ENCODE results near the gene NRXN3.

NRXN3 gene

DNA sequence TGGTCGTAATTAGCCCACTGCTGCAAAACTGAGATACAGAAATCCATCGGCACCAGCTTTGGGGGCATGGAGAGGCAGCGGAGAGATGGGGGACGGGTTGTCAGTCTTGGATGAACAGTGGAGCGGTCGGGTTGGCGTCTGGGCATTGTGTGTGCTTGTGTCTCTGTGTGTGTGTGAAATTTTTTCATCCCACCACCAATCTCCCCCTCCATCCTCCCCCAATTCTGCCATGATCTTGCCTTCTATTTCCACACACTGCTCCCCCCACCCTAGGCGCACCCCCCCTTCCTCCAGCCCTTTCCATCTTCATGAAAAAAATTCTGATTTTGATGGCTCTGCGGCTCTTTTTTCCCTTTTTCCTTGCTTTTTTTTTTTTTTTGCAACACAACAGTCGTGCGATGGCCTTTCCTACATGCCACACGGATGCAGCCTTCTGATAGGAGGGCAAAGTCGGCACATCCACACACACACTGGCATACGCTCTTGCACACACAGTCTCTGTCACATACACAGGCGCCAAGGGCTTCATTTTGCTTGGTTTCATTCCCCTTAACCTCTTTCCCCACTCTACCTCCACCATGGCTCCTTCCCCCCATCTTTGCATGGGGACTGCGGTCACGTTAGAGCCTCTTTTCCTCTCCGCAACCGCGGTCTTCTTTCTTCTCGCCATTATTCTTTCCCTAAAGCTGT is 3.3 kb downstream of the NRXN3 start:
- no peak for DNase-seq (ENCODE audit: low read depth)

DNA sequence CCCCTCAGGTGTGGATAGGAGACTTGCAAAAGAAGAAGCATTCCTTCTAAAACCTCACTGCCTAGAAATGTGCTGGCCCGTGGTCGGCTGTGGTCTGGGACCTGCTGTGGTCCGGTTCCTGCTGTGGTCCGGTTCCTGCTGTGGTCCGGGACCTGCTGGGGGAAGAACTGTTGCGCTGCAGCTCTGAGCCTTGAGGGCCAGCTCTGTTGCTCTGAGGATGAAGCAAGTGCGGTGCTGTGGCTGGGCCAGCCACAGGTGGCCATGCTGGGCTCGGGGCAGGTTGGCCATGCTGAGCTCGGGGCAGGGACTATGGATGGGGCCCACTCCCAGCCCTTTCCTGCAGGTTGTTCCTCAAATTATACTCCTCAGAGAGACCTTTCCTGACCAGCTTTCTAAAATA is 5.2 kb downstream of the NRXN3 start:
- no peak for DNase-seq (ENCODE audit: low read depth)

DNA sequence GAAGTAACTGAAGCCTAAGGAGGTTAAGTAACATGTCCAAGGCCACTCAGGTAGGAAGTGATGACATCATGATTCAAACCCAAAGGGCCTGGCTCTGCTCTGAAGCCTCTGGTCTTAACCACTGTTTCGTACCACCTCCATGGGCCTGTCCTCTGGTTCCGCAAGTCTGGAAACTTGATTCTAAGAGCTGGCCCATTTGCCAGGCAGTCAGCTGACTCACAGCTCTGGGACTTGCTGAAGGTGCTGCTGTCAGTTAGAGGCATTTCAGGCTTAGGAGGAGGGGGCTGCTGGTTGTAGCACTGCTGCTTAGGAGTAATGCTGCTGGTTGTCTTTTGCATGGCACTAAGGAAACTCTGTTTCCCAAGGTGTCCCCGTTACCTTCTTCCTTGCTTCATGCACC is 7.9 kb downstream of the NRXN3 start:
- no peak for DNase-seq (ENCODE audit: low read depth)

DNA sequence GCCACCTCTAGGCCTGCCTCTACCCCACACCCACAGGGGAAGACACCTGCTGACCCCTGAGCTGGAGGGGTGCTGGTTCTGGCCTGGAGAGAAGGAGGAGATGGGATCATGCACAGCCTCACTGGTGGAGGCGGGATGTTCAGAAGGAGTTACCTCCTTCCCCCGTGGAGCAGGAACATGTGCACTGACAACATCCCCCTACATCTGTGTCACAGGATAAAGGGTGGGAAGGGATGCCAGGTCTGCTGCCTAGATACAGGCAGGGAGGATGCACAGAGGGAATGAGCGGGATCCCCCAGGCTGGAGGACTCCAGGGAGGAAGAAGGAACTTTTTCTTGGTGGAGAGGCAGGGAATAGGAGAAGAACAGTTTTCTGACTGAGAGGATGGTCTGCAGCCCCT is 8.8 kb downstream of the NRXN3 start:
- DNase-seq (ENCODE audit: low read depth), result no peak

DNA sequence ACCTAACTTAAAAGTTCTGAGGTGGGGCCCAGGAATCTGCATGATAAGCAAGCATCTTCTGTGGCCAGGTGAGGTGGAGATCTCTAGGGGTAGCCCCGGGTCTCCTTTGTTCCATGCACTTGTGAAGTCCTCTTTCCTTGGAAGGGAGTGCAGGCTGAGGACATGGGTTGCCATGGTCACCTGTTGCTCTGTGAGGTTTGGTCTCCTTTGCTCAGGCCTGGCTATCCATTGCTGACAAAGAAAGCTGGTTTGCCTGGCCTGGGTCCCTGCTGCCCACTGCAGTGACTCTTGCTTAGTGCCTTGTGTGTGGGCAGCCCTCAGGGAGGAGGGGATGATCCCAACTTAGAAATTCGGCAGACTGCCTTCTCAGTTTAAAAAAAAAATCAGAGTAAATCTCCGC is 11.1 kb downstream of the NRXN3 start:
- DNase-seq (ENCODE audit: low read depth), result no peak

DNA sequence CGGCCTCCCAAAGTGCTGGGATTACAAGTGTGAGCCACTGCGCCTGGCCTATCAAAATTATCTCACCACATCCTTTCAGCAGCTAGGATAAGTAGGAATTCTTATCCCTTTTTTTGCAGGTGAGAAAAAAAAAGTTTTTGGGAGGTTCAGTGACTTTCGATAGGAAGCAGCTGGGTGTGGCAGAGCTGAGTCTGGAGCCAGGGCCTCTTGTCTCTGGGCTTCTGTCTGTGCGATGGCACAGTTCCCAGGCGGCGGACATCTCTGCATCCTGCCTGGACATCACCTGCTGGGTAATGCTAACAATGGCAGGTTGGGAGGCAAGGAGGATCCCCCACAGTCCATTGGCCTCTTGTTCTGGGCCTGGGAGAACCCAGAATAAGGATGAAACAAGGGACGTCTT is 12.5 kb downstream of the NRXN3 start:
- DNase-seq (ENCODE audit: low read depth), result no peak

DNA sequence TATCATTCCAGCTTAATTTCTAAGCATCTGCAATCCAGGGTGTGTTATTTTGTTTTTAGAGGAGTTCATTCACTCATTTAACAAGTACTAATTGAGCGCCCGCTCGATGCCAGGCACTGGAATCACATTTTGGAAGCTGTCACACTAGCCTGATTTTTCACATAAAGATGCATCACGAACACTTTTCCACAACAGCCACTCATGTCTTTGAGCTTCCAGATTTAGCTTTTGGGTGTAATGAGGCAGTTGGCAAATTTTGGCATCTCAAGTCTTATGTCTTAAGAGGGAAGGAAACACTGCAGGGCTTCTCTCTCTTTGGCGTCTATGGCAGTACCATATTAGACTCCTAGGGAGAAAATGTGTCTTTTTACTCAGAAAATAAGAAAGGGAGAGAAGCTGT is 14.0 kb downstream of the NRXN3 start:
- DNase-seq (ENCODE audit: low read depth), result no peak

DNA sequence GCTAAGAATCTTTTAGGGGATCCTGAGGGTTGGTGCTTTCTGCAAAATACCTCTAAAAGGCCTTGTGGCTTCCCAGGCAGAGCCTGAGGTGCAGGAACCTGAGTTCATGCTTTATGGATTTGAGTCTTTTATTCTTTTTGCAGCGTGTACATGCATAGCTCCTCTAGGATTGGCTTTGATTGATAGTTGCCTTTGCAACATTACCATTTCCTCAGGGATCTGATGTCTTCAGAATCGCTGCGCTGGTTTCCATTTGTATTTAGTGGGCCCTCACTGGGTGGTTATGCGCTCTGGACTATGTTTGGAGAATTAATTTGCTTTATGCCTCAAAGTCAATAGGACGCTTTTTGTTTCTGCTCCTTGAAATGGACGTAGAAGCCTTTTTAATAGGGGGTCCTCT is 16.1 kb downstream of the NRXN3 start:
- DNase-seq (ENCODE audit: low read depth), result no peak

DNA sequence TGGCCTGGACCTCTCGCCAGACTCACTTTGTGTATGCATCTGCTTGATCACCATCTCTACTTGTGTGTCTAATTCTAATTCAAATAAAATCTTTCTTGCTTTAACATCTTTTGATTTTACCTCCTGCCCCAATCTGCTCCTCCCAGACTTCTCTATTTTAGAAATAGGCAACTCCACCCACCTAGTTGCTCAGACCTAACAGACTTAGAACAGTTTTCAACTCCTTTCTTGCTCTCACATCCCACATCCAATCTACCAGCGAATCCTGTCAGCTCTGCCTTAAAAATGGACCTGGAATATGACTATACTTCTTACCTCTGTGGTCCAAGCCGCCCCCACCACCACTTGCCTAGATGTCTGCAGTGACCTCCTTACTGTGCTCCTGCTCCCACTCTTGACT is 18.7 kb downstream of the NRXN3 start:
- no peak for DNase-seq (ENCODE audit: low read depth)

DNA sequence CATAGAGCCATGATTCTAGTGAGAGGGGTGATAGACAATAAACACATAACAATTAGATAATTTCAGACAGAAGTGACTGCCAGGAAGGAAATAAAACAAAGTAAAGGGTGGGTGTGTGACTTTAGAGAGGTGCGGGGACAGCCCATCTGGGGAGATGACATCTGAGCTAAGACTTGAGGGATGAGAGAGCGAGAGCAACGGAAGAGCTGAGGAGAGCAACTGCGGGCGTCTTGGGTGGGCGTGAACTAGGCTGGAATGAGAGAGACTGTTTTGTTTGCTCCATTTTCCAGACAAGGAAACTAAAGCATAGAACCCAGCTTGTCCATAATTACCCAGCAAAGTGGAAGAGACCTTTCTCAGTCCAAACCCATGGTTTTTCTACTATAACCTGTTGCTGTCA is 25.3 kb downstream of the NRXN3 start:
- DNase-seq (ENCODE audit: low read depth), result no peak

DNA sequence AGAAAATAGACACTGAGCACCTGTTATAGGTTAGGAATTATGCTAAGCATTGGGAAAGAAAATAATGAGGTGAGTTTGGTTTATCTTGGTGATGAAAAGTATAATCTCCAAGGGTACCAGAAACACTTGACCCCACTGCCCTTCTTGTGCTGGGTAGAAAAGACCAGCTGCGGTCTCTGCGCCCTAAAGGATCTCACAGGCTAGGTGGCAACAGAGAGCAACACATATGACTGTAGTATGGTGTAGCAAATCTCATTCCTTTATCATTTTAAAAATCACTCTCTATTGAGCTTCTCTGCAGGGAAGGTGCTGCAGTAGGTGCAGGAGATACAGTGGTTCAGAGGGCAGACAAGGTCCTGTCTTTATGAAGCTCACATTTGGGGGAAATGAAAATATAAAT is 26.1 kb downstream of the NRXN3 start:
- no peak for DNase-seq (ENCODE audit: low read depth)

DNA sequence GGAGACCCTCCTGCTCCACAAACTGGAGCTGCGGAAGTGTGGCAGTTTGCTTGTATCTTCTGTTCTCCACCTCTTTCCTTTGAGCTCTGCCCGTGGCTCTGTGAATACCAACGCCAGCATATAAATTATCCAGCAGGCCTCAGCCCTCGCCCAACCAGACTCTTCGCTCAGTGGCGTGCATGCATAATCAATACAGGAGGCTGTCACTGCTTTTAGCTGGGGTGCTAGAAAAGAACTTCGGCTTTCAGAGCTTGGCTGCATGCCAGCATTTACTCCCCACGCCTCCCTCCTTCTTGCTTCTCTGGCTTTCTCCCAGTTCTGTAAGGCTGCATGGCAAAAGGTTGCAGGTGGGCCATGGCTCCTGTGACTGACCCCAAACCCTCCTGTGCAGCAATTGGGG is 26.9 kb downstream of the NRXN3 start:
- DNase-seq (ENCODE audit: low read depth), result no peak

DNA sequence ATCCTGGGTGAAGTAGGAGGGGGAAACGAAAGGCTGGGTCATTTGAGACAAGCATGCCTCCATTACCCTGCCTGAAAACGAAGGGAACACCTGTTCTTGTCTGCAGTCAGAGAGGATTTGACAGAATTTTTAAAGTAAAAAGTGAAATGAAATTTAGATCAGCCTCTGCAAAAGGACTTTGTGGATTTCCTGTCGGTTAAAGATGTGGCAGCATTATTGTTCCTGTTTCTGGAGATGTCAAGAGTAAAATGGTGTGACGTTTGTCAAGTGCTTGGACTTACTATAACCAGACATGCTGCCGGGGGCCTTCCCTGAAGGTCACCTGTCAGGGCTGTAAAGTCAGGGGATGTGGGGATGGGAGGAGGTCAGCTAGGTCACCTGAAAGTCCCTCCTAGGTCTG is 32.0 kb downstream of the NRXN3 start:
- DNase-seq (ENCODE audit: low read depth), result no peak

DNA sequence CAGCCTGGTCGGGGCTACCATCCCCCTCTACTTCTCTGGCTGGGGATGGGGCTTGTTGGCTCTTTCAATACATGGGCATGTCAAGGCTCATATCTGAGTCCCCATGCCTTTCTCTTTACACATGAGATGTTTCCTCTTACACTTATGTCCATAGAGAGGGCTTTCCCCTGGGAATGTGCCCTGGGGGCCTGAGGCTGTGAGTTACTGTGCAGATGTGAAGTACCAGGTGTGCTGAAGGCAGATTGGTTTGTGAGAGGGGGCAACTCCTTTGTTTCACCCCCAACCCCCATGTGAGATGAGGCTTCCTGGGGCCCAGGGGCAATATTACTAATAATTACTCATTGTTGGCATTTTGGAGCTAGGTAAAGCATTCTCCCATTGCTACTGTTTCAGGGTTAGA is 32.8 kb downstream of the NRXN3 start:
- no peak for DNase-seq (ENCODE audit: low read depth)

DNA sequence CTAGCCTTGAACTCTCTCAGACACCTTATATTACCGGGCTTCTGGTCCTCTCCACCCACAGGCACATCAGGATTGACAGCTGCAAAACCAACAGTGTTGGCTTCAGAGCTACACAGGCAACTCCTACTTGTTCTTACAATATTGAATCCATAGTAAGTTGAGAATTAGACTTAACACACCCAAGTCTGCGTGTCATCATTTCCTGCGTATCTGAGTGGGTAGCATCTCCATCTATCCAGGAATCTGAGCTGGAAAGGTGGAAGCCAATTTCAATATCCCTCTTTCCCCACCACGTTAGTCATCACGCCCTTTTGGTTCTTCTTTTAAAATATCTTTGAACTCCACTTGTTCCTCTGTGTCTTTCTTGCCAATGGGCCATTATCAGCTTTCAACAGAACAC is 37.2 kb downstream of the NRXN3 start:
- DNase-seq (ENCODE audit: low read depth), result no peak

DNA sequence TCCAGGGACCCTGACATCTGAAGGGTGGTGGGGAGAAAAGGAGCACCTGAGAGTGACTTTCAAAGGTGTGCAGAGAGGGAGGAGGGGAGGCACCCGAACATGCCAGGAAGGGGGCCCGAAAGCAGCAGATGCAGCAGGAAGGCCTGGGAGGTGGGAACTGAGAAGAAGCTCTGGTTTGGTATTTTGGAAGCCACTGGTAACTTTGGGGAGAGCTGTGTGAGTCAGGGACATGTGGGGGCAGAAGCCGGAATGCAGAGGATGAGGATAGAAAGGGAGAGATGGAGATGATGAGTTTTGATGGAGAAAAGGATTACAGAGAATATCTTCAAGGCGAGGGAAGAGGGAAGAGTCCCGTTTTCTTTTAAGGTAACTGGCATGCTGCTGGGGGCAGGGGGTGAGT is 50.1 kb downstream of the NRXN3 start:
- no peak for DNase-seq (ENCODE audit: low read depth)

DNA sequence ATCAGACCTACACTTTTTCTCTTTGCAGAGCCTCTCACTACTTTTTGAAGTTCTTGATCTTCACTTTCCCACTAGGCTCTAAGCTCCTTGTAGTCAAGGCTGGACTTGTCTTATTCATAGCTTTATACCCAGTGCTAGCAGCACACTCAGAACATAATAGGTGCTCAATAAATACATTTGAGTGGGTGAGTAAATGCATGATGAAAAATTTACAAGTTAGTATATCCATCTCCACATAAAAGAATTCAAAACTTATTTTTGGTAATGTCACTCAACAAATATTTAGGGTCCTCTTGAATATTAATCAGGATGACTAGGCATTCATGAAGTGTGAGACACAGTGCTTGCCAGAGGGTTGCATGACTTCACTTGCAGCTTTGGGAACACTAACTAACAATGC is 52.6 kb downstream of the NRXN3 start:
- no peak for DNase-seq (ENCODE audit: low read depth)

DNA sequence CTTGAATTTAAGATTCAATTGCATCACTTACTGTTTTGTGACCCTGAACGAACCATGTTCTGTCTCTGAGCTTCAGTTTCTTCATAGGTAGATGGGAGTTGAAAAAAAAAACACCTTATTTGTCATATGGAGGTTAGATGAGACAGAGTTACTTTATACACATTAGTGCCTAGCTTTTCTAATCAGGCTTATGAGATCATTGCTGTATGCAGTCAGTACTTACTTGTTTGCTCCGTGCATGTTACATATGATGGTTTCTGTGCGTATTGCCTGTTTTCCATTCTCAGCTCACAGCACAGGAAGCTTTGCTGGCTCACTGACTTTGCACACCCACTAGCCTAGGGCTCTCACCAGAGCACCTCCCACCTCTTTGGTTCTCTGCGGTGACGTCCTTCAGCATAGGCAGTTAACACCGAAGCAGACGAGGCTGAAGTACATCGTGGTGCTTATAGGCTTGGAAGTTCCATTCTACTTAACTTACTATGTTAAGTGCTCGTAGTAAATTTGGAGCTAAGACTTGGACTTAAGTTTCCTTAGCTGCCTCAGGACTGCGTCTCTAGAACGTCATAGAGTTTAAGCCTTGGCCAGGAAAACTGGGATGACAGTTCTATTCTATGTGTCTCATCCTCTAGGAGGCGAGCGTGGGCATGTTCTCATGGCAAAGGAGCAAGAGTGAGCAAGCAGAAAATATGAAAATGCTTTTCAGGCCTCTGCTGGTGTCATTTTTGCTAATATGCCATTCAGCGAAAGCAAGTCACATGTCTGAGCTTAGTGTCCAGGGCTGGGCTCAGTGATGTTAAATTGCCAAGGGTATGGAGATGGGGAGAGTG is 57.3 kb downstream of the NRXN3 start:
- no peak for DNase-seq (ENCODE audit: low read depth)

DNA sequence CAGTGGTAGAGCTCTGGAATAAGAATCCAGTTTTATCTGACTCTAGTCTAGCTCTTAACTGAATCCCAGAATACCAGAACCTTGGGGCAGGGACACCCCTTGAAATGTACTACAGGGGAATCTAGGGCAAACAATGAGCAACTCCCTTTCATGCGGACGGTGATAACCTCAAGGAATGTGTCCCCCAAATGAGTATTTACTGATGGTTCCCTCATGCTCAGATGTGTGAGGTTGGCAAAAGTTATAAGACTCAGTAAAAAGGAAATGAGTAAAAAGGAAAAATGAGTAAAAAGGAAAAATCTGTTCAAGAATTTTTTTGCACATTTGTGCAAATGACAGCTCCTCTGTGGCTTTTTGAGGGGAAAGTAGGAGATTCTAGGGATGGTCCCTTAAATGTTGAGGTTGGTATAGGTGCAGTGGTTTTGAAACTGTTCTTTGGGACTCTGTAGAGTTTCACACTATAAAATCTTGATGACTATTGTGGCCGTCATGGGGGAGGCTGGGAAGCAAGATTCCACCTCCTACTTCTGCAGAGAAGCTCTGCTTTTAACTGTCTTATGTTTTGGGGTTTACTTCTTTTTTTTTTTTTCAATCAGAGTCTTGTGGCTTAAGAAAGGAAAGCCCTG is 58.6 kb downstream of the NRXN3 start:
- no peak for DNase-seq (ENCODE audit: low read depth)

DNA sequence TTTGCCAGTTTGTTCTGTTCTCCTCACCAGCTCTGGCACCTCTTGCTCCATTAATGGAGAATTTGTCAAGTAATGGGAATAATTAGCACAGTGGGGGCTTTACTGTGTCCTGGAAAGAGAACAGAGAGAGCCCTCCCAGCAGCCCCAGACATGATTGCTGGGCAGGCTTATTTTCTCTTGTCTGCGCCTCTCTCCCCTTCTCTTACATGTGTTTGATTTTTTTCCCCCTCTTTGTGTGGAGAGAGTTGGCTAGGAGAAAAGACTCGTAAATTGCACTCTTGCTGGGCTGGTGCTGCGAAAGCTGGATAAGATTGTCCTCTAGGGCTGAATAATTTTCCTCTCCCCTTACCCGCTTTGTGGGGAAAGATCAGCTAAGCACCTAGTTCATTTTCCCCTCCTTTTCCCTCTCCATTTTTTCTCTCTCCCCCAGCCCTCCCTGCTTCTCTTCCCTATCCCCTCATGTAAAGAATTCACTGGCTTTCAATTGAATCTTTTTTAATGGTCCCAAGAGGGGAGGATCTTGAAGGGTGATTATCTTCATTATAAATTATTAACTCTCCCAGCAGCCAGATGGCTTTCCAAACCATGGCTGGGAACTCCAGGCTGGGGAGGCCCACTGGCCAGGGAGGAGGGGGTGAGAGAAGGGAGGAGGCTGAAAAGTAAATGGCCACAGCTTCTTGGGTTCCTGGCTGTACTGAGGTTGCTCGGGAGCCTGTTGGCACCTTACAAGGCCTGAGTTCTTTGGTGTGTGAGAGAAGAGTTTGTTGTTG is 62.2 kb downstream of the NRXN3 start:
- no peak for DNase-seq (ENCODE audit: low read depth)

DNA sequence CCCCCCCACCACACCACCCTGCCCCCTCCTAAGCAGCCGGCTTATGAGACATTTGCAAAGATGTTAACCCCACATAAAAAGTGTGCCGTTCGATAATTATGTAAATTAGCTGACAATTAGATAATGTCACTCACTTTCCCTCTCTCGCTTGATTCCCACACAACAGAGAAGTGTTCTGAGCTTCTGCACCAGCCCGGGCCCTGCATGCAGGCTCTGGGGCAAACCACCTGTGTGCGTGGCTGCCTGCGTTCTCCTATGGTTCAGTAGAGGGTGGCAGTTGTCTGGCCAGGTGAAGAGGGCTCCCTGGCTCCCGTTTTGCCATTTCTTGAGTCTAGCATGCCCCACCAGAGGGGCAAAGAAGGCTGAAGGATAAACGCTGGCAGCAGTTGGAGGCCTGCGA is 68.0 kb downstream of the NRXN3 start:
- DNase-seq (ENCODE audit: low read depth), result no peak

DNA sequence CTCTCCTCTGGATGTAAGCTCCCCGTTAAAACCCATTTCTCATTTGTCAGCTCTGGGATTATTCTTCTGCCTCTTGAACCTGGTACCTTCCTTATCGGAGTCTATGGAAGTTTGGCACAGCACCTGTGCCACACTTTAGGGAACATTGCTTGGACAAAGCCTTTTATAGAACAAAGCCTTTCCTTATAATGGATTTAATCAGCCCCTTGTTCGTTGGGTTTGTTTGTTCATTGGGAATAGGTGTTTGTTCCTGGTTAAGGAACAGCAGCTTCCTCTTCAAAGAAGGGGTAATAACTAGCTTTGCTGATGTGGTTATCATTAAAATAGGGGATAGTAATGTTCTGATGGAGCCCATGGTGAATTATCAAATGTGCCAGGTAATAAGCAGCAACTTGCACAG is 70.4 kb downstream of the NRXN3 start:
- DNase-seq (ENCODE audit: low read depth), result no peak

DNA sequence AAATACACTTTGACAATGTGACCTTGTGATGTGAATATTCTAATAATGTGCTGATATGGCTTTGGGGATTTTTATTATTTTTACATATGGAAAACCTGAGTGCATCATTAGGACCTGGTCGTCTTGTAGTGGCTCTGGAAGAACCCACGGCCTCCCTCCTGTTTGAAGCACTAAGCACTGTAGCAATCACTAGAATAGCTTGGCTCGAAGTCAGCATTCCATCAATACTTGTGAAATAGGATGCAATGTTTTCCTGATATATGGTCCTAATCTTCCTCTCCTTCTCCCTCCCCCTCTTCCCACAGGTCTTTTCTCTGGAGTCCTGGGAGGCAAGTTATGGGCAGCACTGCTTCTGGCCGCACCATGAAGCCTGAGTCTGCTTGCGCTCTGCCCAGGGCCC is 71.9 kb downstream of the NRXN3 start:
- DNase-seq (ENCODE audit: low read depth), result no peak

Data from GM04503 (cell line).